Activated CD8-positive, alpha-beta T cell treated with anti-CD3 and anti-CD28 coated beads for 36 hours (primary cell): ENCODE measurements around the gene SPINK2. TPM values are rescaled to one million over a fixed set of nuclear protein-coding genes. Genes with fewer than 3 reads are reported as not detected.

ENCODE experiments used
- ATAC-seq: fragments of 200-7000 bp; cut with Tn5 transposase; one replicate; pipeline ENCODE4 v1.10.0; 2021; ENCODE audit warnings: mild to moderate bottlenecking, moderate library complexity
- CTCF ChIA-PET: fragments of 350-600 bp; sonication (Branson Sonifier 250); formaldehyde crosslinking; loops from one replicate; lab custom pipeline; 2021; ENCODE audit warnings: antibody characterized with exemption; lab: Charles Lee
- POLR2A ChIA-PET: fragments of 350-600 bp; sonication (Branson Sonifier 250); formaldehyde crosslinking; loops from one replicate; lab custom pipeline; 2021; ENCODE audit warnings: antibody characterized with exemption; lab: Charles Lee
- DNase-seq: peaks from one replicate; pipeline ENCODE4 v3.0.0-alpha.2; 2020
- H3K27ac Mint-ChIP-seq: one replicate; pipeline ENCODE4 v1.8.0; 2021; ENCODE audit warnings: mild to moderate bottlenecking, mixed read lengths
- H3K27me3 Mint-ChIP-seq: one replicate; pipeline ENCODE4 v1.8.0; 2021; ENCODE audit warnings: mixed read lengths
- H3K36me3 Mint-ChIP-seq: one replicate; pipeline ENCODE4 v1.8.0; 2021; ENCODE audit warnings: low read depth, mixed read lengths
- H3K4me1 Mint-ChIP-seq: one replicate; pipeline ENCODE4 v1.8.0; 2021; ENCODE audit warnings: low read depth, mixed read lengths
- H3K4me3 Mint-ChIP-seq: one replicate; pipeline ENCODE4 v1.8.0; 2021; ENCODE audit warnings: mild to moderate bottlenecking, moderate library complexity, mixed read lengths
- H3K9me3 Mint-ChIP-seq: one replicate; pipeline ENCODE4 v1.8.0; 2021; ENCODE audit warnings: mixed read lengths
- CTCF ChIP-seq: fragments of 200-600 bp; IDR thresholded peaks from one replicate; pipeline ENCODE4 v1.8.0; 2022; ENCODE audit warnings: antibody characterized with exemption, mild to moderate bottlenecking
- intact Hi-C: fragments of 100-400 bp; cut with micrococcal nuclease; formaldehyde crosslinking; loops from one replicate; pipeline ENCODE4 v1.10.0; 2022
- total RNA-seq, 2 experiments: library from RNA; stranded (reverse); gene quantifications; one replicate each; pipeline ENCODE4 v1.2.3, GENCODE V29; 2021

Gene SPINK2
- under 1 TPM in 1 of 2 experiments, not detected in 1; 0.81 TPM for total RNA-seq

GRCh38 chr4:56821381-56822243 lies at the start of gene SPINK2:
Gene SPINK2 (minus strand): TSS chr4:56821701. CDS start chr4:56821662, 39 bp downstream.
- intact Hi-C loops, result no loop called here
- DNase-seq (peak; percentile 59), ATAC-seq (peak; percentile 50)
- no peaks in the 10 kb centered on the region for H3K9me3 Mint-ChIP-seq
- ChIA-PET POLR2A (interaction anchor here (0.5 kb wide), 1 partner anchor 282 kb away, joined by 3 read pairs; no protein-coding TSS in a partner anchor), CTCF (interaction anchor here (0.5 to 1.6 kb wide), 7 partner anchors 10 to 353 kb away, joined by 3 to 8 read pairs (median 3); no protein-coding TSS in a partner anchor)
- no peak within 1 kb of the TSS for H3K27ac Mint-ChIP-seq
- H3K4me1 Mint-ChIP-seq, result peaks cover 33% of the 10 kb centered on the region
- peak within 1 kb of the TSS; percentile 65 for H3K4me3 Mint-ChIP-seq
- H3K27me3 Mint-ChIP-seq, result peaks cover 4% of the 10 kb centered on the region
- TF ChIP-seq CTCF, result peak; percentile 14
- peaks cover 1% of the 10 kb centered on the region for H3K36me3 Mint-ChIP-seq

DNA sequence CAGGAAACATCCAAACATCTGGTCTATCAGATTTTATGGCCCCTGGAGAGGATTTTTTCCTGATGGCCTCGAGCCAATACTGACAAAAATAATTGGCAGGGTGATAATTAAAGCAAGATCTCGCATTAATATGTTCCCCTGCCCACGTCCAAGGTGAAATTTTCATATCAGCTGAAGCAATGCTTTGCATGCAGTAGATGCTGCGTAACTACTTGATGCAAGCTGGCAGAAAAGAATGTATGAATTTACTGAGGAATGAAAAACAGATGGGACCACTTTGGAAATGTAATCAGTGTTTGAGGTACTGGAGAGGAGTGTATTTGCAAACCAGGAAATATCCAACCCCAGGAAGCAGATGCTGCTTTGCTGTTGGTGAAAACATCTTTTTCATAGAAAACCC lies 49.4 kb upstream of the SPINK2 start:
- CTCF ChIA-PET, result no interaction called here

GRCh38 chr4:56863441-56864139 lies 42.1 kb upstream of the SPINK2 start:
- DNase-seq (no peak), ATAC-seq (no peak)
- Mint-ChIP-seq H3K27me3 (no peaks in the 10 kb centered on the region), H3K27ac (no peak overlapping the region), H3K36me3 (no peaks in the 10 kb centered on the region), H3K9me3 (no peaks in the 10 kb centered on the region), H3K4me1 (no peaks in the 10 kb centered on the region), H3K4me3 (no peak overlapping the region)
- no peak for TF ChIP-seq CTCF
- POLR2A ChIA-PET, result no interaction called here
- intact Hi-C loops, result no loop called here
- CTCF ChIA-PET, result no interaction called here

More for the DNA sequence above, 49.4 kb upstream of the SPINK2 start:
- DNase-seq (no peak), ATAC-seq (no peak)
- H3K27ac Mint-ChIP-seq, result no peak overlapping the region
- H3K9me3 Mint-ChIP-seq, result no peaks in the 10 kb centered on the region
- no peaks in the 10 kb centered on the region for H3K36me3 Mint-ChIP-seq
- intact Hi-C loops, result no loop called here
- POLR2A ChIA-PET, result no interaction called here
- H3K27me3 Mint-ChIP-seq, result peaks cover 1% of the 10 kb centered on the region
- TF ChIP-seq CTCF, result no peak
- no peak overlapping the region for H3K4me3 Mint-ChIP-seq
- H3K4me1 Mint-ChIP-seq, result peaks cover 5% of the 10 kb centered on the region

DNA sequence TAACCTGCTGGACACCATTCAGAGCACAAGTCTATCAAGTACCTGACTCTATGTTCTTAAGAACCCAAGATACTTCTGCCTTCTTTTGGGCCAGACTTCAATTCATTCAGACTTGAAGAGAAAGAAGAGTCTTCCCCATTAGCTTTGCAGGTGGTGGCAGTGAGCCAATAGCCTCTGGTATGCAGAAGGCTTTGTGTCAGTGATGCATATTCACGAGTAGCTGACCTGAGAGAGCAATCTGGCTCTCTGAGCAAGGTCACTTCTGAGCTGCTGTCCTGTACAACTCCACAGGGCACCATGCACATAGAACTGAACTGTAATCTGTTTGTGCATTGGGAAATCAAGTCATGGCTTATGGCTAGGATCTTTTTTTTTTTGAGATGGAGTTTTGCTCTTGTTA lies 39.9 kb upstream of the SPINK2 start:
- ChIA-PET CTCF (no interaction called here), POLR2A (no interaction called here)
- H3K4me3 Mint-ChIP-seq, result no peak overlapping the region
- intact Hi-C loops, result no loop called here
- DNase-seq (no peak), ATAC-seq (no peak)
- no peaks in the 10 kb centered on the region for H3K36me3 Mint-ChIP-seq
- H3K9me3 Mint-ChIP-seq, result no peaks in the 10 kb centered on the region
- no peak for TF ChIP-seq CTCF
- no peak overlapping the region for H3K27ac Mint-ChIP-seq
- no peaks in the 10 kb centered on the region for H3K4me1 Mint-ChIP-seq
- H3K27me3 Mint-ChIP-seq, result no peaks in the 10 kb centered on the region

DNA sequence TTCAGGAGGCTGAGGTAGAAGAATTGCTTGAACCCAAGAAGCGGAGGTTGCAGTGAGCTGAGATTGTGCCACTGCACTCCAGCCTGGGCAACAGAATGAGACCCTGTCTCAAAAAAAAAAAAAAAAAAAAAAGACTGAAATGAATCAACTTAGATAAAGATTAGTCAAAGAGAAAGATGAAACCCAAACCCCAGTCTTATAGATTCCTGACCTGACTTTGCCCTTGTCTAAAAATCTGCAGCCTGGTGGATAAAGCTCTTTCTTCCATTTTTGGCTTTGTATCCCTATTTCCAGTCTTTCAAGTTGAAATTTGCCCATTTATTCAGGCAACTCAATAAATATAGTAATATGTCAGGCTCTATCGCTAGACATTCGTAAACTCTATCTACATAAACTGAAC lies 39.3 kb upstream of the SPINK2 start:
- POLR2A ChIA-PET, result no interaction called here
- TF ChIP-seq CTCF, result no peak
- H3K27me3 Mint-ChIP-seq, result no peaks in the 10 kb centered on the region
- CTCF ChIA-PET, result no interaction called here
- H3K27ac Mint-ChIP-seq, result no peak overlapping the region
- ATAC-seq (no peak), DNase-seq (no peak)
- H3K4me1 Mint-ChIP-seq, result no peaks in the 10 kb centered on the region
- intact Hi-C loops, result no loop called here
- H3K36me3 Mint-ChIP-seq, result no peaks in the 10 kb centered on the region
- no peak overlapping the region for H3K4me3 Mint-ChIP-seq
- H3K9me3 Mint-ChIP-seq, result no peaks in the 10 kb centered on the region
